GM23338 (cell line): ENCODE data around the gene NPAT. TPM values are rescaled to one million over a fixed set of nuclear protein-coding genes. Genes with fewer than 3 reads are reported as not detected.

Experiments used
- ATAC-seq: fragments of 200-7000 bp; cut with Tn5 transposase; 3 replicates; pipeline ENCODE4 v1.9.1; 2020
- DNase-seq: peaks from one replicate; pipeline ENCODE4 v3.0.0-alpha.2; 2015; ENCODE audit warnings: low spot score
- H2AFZ ChIP-seq: fragments of 200-600 bp; sonication (generic); 2 replicates; pipeline ENCODE4 v1.8.0; 2016; ENCODE audit warnings: antibody characterized with exemption, mild to moderate bottlenecking, moderate library complexity
- H3F3A ChIP-seq: fragments of 200-600 bp; sonication (generic); replicated peaks from 2 replicates; pipeline ENCODE4 v1.8.0; 2017; ENCODE audit warnings: antibody characterized with exemption, mixed run types, low read depth
- H3K27ac ChIP-seq: fragments of 200-600 bp; sonication (generic); 2 replicates; pipeline ENCODE4 v1.6.1; 2016; ENCODE audit warnings: low read depth
- H3K27me3 ChIP-seq: fragments of 200-600 bp; sonication (generic); 2 replicates; pipeline ENCODE4 v1.8.0; 2016; ENCODE audit warnings: mild to moderate bottlenecking, mixed run types, moderate library complexity; ENCODE audit not compliant: insufficient read depth
- H3K36me3 ChIP-seq: fragments of 200-600 bp; sonication (generic); 2 replicates; pipeline ENCODE4 v1.8.0; 2016; ENCODE audit warnings: mild to moderate bottlenecking; ENCODE audit not compliant: insufficient read depth
- H3K4me1 ChIP-seq: fragments of 200-600 bp; sonication (generic); 2 replicates; pipeline ENCODE4 v1.8.0; 2016; ENCODE audit warnings: mild to moderate bottlenecking, moderate library complexity; ENCODE audit not compliant: insufficient read depth
- H3K4me2 ChIP-seq: fragments of 200-600 bp; sonication (generic); 2 replicates; pipeline ENCODE4 v1.7.1; 2017; ENCODE audit warnings: mixed run types
- H3K4me3 ChIP-seq: fragments of 200-600 bp; sonication (generic); 2 replicates; pipeline ENCODE4 v1.6.1; 2016; ENCODE audit warnings: mixed run types
- H3K79me2 ChIP-seq: fragments of 200-600 bp; sonication (generic); replicated peaks from 2 replicates; pipeline ENCODE4 v1.8.0; 2017; ENCODE audit warnings: mild to moderate bottlenecking; ENCODE audit not compliant: insufficient read depth
- H3K9me2 ChIP-seq: fragments of 200-600 bp; sonication (generic); 2 replicates; pipeline ENCODE4 v1.8.0; 2017; ENCODE audit not compliant: insufficient read depth
- H4K20me1 ChIP-seq: fragments of 200-600 bp; sonication (generic); replicated peaks from 2 replicates; pipeline ENCODE4 v1.8.0; 2017; ENCODE audit warnings: mild to moderate bottlenecking; ENCODE audit not compliant: insufficient read depth
- H3K27ac Mint-ChIP-seq: 2 replicates; pipeline ENCODE4 v1.8.0; 2020; ENCODE audit warnings: inconsistent platforms, mild to moderate bottlenecking, moderate library complexity, mixed read lengths
- H3K27me3 Mint-ChIP-seq: 3 replicates; pipeline ENCODE4 v1.8.0; 2022; ENCODE audit warnings: low read depth, mild to moderate bottlenecking, moderate library complexity, mixed read lengths, inconsistent platforms; ENCODE audit not compliant: insufficient read depth, poor library complexity
- H3K36me3 Mint-ChIP-seq: 3 replicates; pipeline ENCODE4 v1.8.0; 2021; ENCODE audit warnings: low read depth, mild to moderate bottlenecking, inconsistent platforms, moderate library complexity, mixed read lengths
- H3K4me1 Mint-ChIP-seq: 3 replicates; pipeline ENCODE4 v1.8.0; 2020; ENCODE audit warnings: mild to moderate bottlenecking, inconsistent platforms, mixed read lengths
- H3K4me3 Mint-ChIP-seq: 3 replicates; pipeline ENCODE4 v1.8.0; 2021; ENCODE audit warnings: moderate library complexity, mild to moderate bottlenecking, inconsistent platforms, mixed read lengths
- H3K9me3 Mint-ChIP-seq: 3 replicates; pipeline ENCODE4 v1.8.0; 2020; ENCODE audit warnings: moderate library complexity, mild to moderate bottlenecking, inconsistent platforms, mixed read lengths
- CREB1 ChIP-seq: fragments of 250-450 bp; sonication (Bioruptor Pico); IDR thresholded peaks from 2 replicates; pipeline ENCODE4 v1.5.0; 2020; ENCODE audit warnings: low read depth, mild to moderate bottlenecking, moderate library complexity
- EZH2 ChIP-seq: fragments of 200-600 bp; sonication (generic); IDR thresholded peaks from one replicate; pipeline ENCODE4 v1.8.0; 2017; ENCODE audit warnings: antibody characterized with exemption, mild to moderate bottlenecking, low read depth; ENCODE audit not compliant: unreplicated experiment
- EZH2phosphoT487 ChIP-seq: fragments of 200-600 bp; sonication (generic); IDR thresholded peaks from one replicate; pipeline ENCODE4 v1.8.1; 2018; ENCODE audit warnings: antibody characterized with exemption; ENCODE audit not compliant: unreplicated experiment
- JUNB ChIP-seq: IDR thresholded peaks from one replicate; pipeline ENCODE4 v1.6.1; 2016; ENCODE audit warnings: antibody characterized with exemption; ENCODE audit not compliant: unreplicated experiment
- NANOG ChIP-seq: IDR thresholded peaks from 2 replicates; pipeline ENCODE4 v1.6.1; 2016; ENCODE audit warnings: antibody characterized with exemption, borderline replicate concordance
- POLR2AphosphoS5 ChIP-seq: IDR thresholded peaks from 2 replicates; pipeline ENCODE4 v1.6.1; 2016; ENCODE audit warnings: antibody characterized with exemption, low read depth
- ZNF114 ChIP-seq: fragments of 250-450 bp; sonication (Bioruptor Pico); IDR thresholded peaks from 2 replicates; pipeline ENCODE4 v1.5.0; 2020; ENCODE audit warnings: mild to moderate bottlenecking, moderate library complexity
- ZNF331 ChIP-seq: fragments of 250-450 bp; sonication (Bioruptor Pico); IDR thresholded peaks from 2 replicates; pipeline ENCODE4 v1.5.0; 2020; ENCODE audit warnings: low read depth, mild to moderate bottlenecking, moderate library complexity
- polyA plus RNA-seq: library from polyadenylated mRNA; unstranded; fragments of >200 nt; fragmentation: Nextera tagmentation; extraction: Ambion mirVana; gene quantifications from 2 replicates; pipeline ENCODE4 v1.2.1, GENCODE V29; 2016
- total RNA-seq: library from RNA; depleted of rRNA; stranded (reverse); fragments of >200 nt; shearing (Covaris generic); gene quantifications from 2 replicates; pipeline ENCODE4 v1.2.3, GENCODE V29; 2014
- TF ChIP-seq, protein P1 (sequence below): fragments of 250-450 bp; sonication (Bioruptor Pico); IDR thresholded peaks from 2 replicates; pipeline ENCODE4 v1.5.0; 2020; ENCODE audit warnings: mild to moderate bottlenecking, moderate library complexity
- TF ChIP-seq, protein P2 (sequence below): IDR thresholded peaks from 2 replicates; pipeline ENCODE4 v1.6.1; 2016; ENCODE audit warnings: antibody characterized with exemption
- TF ChIP-seq, protein P3 (sequence below): IDR thresholded peaks from one replicate; pipeline ENCODE4 v1.6.1; 2018; ENCODE audit warnings: antibody characterized with exemption; ENCODE audit not compliant: unreplicated experiment
- TF ChIP-seq, protein P4 (sequence below), 2 experiments: fragments of 200-600 bp in 1 of 2; sonication (generic) in 1 of 2; conservative IDR thresholded peaks; 2 replicates each; pipeline versions ENCODE4 v1.5.1 to v1.6.1; 2016 to 2017; ENCODE audit warnings: antibody characterized with exemption in 2 of 2, low read depth in 2 of 2, mild to moderate bottlenecking in 2 of 2, moderate library complexity in 1 of 2

The NPAT gene
- total and polyA plus RNA-seq, 2 experiments from 2014 or later, result 24.2 to 25.1 TPM

DNA sequence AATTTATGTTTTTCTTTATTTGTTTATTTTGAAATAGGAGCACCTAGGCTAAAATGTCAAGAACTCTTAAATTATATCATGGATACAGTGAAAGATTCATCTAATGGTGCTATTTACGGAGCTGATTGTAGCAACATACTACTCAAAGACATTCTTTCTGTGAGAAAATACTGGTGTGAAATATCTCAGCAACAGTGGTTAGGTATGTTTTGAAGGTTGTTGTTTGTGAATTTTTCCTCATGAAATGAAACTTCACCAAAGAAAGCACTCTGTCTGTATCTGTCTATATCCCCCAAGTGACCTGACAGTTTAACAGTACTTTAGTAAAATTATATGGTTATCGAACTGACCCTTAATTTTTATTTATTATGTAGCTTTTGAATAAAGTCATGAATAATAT is 13.2 kb upstream of the NPAT start:
- Mint-ChIP-seq H3K9me3 (no peaks in the 10 kb centered on the region), H3K4me3 (no peak overlapping the region), H3K27ac (no peak overlapping the region), H3K4me1 (no peaks in the 10 kb centered on the region), H3K36me3 (peaks cover 48% of the 10 kb centered on the region), H3K27me3 (no peaks in the 10 kb centered on the region)
- Histone ChIP-seq H3K4me3 (no peak overlapping the region), H3F3A (no peaks in the 10 kb centered on the region), H3K36me3 (peaks cover 11% of the 10 kb centered on the region; the same call in 1 of the 2 replicates), H3K27ac (no peak overlapping the region), H2AFZ (no peak overlapping the region), H3K9me2 (no peaks in the 10 kb centered on the region), H3K4me2 (no peak overlapping the region), H3K27me3 (no peaks in the 10 kb centered on the region), H3K4me1 (no peaks in the 10 kb centered on the region), H4K20me1 (no peaks in the 10 kb centered on the region; the same call in 1 of the 2 replicates), H3K79me2 (no peaks in the 10 kb centered on the region)
- TF ChIP-seq, protein P1, sequence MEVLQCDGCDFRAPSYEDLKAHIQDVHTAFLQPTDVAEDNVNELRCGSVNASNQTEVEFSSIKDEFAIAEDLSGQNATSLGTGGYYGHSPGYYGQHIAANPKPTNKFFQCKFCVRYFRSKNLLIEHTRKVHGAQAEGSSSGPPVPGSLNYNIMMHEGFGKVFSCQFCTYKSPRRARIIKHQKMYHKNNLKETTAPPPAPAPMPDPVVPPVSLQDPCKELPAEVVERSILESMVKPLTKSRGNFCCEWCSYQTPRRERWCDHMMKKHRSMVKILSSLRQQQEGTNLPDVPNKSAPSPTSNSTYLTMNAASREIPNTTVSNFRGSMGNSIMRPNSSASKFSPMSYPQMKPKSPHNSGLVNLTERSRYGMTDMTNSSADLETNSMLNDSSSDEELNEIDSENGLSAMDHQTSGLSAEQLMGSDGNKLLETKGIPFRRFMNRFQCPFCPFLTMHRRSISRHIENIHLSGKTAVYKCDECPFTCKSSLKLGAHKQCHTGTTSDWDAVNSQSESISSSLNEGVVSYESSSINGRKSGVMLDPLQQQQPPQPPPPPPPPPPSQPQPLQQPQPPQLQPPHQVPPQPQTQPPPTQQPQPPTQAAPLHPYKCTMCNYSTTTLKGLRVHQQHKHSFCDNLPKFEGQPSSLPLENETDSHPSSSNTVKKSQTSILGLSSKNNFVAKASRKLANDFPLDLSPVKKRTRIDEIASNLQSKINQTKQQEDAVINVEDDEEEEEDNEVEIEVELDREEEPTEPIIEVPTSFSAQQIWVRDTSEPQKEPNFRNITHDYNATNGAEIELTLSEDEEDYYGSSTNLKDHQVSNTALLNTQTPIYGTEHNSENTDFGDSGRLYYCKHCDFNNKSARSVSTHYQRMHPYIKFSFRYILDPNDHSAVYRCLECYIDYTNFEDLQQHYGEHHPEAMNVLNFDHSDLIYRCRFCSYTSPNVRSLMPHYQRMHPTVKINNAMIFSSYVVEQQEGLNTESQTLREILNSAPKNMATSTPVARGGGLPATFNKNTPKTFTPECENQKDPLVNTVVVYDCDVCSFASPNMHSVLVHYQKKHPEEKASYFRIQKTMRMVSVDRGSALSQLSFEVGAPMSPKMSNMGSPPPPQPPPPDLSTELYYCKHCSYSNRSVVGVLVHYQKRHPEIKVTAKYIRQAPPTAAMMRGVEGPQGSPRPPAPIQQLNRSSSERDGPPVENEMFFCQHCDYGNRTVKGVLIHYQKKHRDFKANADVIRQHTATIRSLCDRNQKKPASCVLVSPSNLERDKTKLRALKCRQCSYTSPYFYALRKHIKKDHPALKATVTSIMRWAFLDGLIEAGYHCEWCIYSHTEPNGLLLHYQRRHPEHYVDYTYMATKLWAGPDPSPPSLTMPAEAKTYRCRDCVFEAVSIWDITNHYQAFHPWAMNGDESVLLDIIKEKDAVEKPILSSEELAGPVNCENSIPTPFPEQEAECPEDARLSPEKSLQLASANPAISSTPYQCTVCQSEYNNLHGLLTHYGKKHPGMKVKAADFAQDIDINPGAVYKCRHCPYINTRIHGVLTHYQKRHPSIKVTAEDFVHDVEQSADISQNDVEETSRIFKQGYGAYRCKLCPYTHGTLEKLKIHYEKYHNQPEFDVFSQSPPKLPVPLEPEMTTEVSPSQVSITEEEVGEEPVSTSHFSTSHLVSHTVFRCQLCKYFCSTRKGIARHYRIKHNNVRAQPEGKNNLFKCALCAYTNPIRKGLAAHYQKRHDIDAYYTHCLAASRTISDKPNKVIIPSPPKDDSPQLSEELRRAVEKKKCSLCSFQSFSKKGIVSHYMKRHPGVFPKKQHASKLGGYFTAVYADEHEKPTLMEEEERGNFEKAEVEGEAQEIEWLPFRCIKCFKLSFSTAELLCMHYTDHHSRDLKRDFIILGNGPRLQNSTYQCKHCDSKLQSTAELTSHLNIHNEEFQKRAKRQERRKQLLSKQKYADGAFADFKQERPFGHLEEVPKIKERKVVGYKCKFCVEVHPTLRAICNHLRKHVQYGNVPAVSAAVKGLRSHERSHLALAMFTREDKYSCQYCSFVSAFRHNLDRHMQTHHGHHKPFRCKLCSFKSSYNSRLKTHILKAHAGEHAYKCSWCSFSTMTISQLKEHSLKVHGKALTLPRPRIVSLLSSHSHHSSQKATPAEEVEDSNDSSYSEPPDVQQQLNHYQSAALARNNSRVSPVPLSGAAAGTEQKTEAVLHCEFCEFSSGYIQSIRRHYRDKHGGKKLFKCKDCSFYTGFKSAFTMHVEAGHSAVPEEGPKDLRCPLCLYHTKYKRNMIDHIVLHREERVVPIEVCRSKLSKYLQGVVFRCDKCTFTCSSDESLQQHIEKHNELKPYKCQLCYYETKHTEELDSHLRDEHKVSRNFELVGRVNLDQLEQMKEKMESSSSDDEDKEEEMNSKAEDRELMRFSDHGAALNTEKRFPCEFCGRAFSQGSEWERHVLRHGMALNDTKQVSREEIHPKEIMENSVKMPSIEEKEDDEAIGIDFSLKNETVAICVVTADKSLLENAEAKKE (CRISPR knock-in tag), result no peak
- no peak for TF ChIP-seq EZH2
- TF ChIP-seq, protein P2, sequence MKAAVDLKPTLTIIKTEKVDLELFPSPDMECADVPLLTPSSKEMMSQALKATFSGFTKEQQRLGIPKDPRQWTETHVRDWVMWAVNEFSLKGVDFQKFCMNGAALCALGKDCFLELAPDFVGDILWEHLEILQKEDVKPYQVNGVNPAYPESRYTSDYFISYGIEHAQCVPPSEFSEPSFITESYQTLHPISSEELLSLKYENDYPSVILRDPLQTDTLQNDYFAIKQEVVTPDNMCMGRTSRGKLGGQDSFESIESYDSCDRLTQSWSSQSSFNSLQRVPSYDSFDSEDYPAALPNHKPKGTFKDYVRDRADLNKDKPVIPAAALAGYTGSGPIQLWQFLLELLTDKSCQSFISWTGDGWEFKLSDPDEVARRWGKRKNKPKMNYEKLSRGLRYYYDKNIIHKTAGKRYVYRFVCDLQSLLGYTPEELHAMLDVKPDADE, result no peak
- no peak for TF ChIP-seq EZH2phosphoT487
- TF ChIP-seq CREB1, result no peak
- no peak for TF ChIP-seq ZNF331 (CRISPR knock-in tag)
- no peak for TF ChIP-seq ZNF114 (CRISPR knock-in tag)
- no peak for TF ChIP-seq NANOG
- TF ChIP-seq, protein P3, sequence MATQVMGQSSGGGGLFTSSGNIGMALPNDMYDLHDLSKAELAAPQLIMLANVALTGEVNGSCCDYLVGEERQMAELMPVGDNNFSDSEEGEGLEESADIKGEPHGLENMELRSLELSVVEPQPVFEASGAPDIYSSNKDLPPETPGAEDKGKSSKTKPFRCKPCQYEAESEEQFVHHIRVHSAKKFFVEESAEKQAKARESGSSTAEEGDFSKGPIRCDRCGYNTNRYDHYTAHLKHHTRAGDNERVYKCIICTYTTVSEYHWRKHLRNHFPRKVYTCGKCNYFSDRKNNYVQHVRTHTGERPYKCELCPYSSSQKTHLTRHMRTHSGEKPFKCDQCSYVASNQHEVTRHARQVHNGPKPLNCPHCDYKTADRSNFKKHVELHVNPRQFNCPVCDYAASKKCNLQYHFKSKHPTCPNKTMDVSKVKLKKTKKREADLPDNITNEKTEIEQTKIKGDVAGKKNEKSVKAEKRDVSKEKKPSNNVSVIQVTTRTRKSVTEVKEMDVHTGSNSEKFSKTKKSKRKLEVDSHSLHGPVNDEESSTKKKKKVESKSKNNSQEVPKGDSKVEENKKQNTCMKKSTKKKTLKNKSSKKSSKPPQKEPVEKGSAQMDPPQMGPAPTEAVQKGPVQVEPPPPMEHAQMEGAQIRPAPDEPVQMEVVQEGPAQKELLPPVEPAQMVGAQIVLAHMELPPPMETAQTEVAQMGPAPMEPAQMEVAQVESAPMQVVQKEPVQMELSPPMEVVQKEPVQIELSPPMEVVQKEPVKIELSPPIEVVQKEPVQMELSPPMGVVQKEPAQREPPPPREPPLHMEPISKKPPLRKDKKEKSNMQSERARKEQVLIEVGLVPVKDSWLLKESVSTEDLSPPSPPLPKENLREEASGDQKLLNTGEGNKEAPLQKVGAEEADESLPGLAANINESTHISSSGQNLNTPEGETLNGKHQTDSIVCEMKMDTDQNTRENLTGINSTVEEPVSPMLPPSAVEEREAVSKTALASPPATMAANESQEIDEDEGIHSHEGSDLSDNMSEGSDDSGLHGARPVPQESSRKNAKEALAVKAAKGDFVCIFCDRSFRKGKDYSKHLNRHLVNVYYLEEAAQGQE, result no peak
- TF ChIP-seq JUNB, result no peak
- TF ChIP-seq POLR2AphosphoS5, result no peak
- TF ChIP-seq, protein P4, sequence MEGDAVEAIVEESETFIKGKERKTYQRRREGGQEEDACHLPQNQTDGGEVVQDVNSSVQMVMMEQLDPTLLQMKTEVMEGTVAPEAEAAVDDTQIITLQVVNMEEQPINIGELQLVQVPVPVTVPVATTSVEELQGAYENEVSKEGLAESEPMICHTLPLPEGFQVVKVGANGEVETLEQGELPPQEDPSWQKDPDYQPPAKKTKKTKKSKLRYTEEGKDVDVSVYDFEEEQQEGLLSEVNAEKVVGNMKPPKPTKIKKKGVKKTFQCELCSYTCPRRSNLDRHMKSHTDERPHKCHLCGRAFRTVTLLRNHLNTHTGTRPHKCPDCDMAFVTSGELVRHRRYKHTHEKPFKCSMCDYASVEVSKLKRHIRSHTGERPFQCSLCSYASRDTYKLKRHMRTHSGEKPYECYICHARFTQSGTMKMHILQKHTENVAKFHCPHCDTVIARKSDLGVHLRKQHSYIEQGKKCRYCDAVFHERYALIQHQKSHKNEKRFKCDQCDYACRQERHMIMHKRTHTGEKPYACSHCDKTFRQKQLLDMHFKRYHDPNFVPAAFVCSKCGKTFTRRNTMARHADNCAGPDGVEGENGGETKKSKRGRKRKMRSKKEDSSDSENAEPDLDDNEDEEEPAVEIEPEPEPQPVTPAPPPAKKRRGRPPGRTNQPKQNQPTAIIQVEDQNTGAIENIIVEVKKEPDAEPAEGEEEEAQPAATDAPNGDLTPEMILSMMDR (conservative IDR thresholded peaks at IDR 0.05; ENCODE audit: low read depth in 2 of 2), result no peak
- ATAC-seq, result no peak
- DNase-seq, result no peak
